Caki2 (cell line): Measurements from ENCODE around the gene CNNM3. TPM values are rescaled to one million over a fixed set of nuclear protein-coding genes. Genes with fewer than 3 reads are reported as not detected.

ENCODE experiments used
- DNase-seq: peaks from one replicate; pipeline ENCODE4 v3.0.0-alpha.2; 2015; ENCODE audit warnings: low read depth
- in situ Hi-C: cut with HindIII; loops from 2 replicates; pipeline ENCODE4 v1.10.0; 2016; ENCODE audit warnings: low sequenced_read_pairs, low pct_unique_long_range_greater_than_20kb, mixed read lengths
- total RNA-seq: library from RNA; depleted of rRNA; stranded (reverse); fragments of >200 nt; shearing (Covaris generic); gene quantifications from 2 replicates; pipeline ENCODE4 v1.2.3, GENCODE V29; 2014; ENCODE audit warnings: low replicate concordance

The CNNM3 gene
- total RNA-seq, 1 experiment from 2014 or later: 41.7 TPM

GRCh38 chr2:96832408-96832753, 16.3 kb downstream of the CNNM3 start:
- in situ Hi-C loops: no loop called here
- no peak for DNase-seq

- in situ Hi-C loops: no loop called here
Observed at GRCh38 chr2:96832754-96833507, 16.9 kb downstream of the CNNM3 start.

GRCh38 chr2:96835830-96836229, 19.8 kb downstream of the CNNM3 start:
- no peak for DNase-seq
- in situ Hi-C loops: no loop called here

More at GRCh38 chr2:96832754-96833507, 16.9 kb downstream of the CNNM3 start:
- peak; percentile 51 for DNase-seq

GRCh38 chr2:96837575-96837974, 21.5 kb downstream of the CNNM3 start:
- no peak for DNase-seq
- in situ Hi-C loops: no loop called here

- no peak for DNase-seq
Observed at GRCh38 chr2:96838345-96839292, 22.6 kb downstream of the CNNM3 start.

GRCh38 chr2:96839293-96839874, 23.3 kb downstream of the CNNM3 start:
- DNase-seq: no peak

More at GRCh38 chr2:96838345-96839292, 22.6 kb downstream of the CNNM3 start:
- in situ Hi-C loops: no loop called here

GRCh38 chr2:96839875-96840850, 24.1 kb downstream of the CNNM3 start:
- no peak for DNase-seq
- in situ Hi-C loops: no loop called here

More at GRCh38 chr2:96839293-96839874, 23.3 kb downstream of the CNNM3 start:
- in situ Hi-C loops: no loop called here

- in situ Hi-C loops: no loop called here
- DNase-seq: no peak
Observed at GRCh38 chr2:96841701-96842495, 25.8 kb downstream of the CNNM3 start.

- DNase-seq: no peak
- in situ Hi-C loops: no loop called here
Observed at GRCh38 chr2:96842600-96842999, 26.5 kb downstream of the CNNM3 start.

GRCh38 chr2:96843538-96844268, 27.6 kb downstream of the CNNM3 start, which contains the start of gene ANKRD23:
TSS of gene ANKRD23 (minus strand) at chr2:96844021. CDS start at chr2:96843992, 29 bp downstream.
- DNase-seq: no peak
- in situ Hi-C loops: no loop called here

- no peak for DNase-seq
- in situ Hi-C loops: no loop called here
Observed at GRCh38 chr2:96844405-96844808, 28.3 kb downstream of the CNNM3 start.

- in situ Hi-C loops: no loop called here
Observed at GRCh38 chr2:96846825-96847224, 30.8 kb downstream of the CNNM3 start.

GRCh38 chr2:96847586-96847985, 31.5 kb downstream of the CNNM3 start:
- in situ Hi-C loops: no loop called here
- DNase-seq: no peak

More at GRCh38 chr2:96846825-96847224, 30.8 kb downstream of the CNNM3 start:
- no peak for DNase-seq

GRCh38 chr2:96848264-96848663, 32.2 kb downstream of the CNNM3 start:
- in situ Hi-C loops: no loop called here
- no peak for DNase-seq

GRCh38 chr2:96852667-96853066, 36.6 kb downstream of the CNNM3 start:
- in situ Hi-C loops: no loop called here

GRCh38 chr2:96853321-96853720, 37.3 kb downstream of the CNNM3 start:
- in situ Hi-C loops: no loop called here

More at GRCh38 chr2:96852667-96853066, 36.6 kb downstream of the CNNM3 start:
- DNase-seq: no peak

More at GRCh38 chr2:96853321-96853720, 37.3 kb downstream of the CNNM3 start:
- no peak for DNase-seq
